Psoas muscle (tissue), 8 donors: Measurements from ENCODE around the gene CDK6. TPM values are rescaled to one million over a fixed set of nuclear protein-coding genes. Genes with fewer than 3 reads are reported as not detected.

Experiments
- ATAC-seq, 4 donors: fragments of 200-7000 bp; cut with Tn5 transposase; one replicate each; pipeline ENCODE4 v1.9.1; 2020; ENCODE audit warnings: moderate library complexity in 3 of 4, mild to moderate bottlenecking in 2 of 4
- DNase-seq, 2 donors: peaks; one replicate each; pipeline ENCODE4 v3.0.0-alpha.2; 2020
- H3K27ac ChIP-seq: fragments of 200-600 bp; one replicate; pipeline ENCODE4 v1.8.0; 2022
- H3K27me3 ChIP-seq, 3 donors: fragments of 200-600 bp in 1 of 3; one replicate each; pipeline versions ENCODE4 v1.6.1 to v1.8.0; 2013 to 2022; ENCODE audit warnings: low read length in 2 of 3, mild to moderate bottlenecking in 2 of 3, moderate library complexity in 1 of 3; ENCODE audit not compliant: insufficient read depth in 3 of 3
- H3K36me3 ChIP-seq, 2 donors: fragments of 200-600 bp in 1 of 2; one replicate each; pipeline versions ENCODE4 v1.6.1 to v1.8.0; 2013 to 2022; ENCODE audit warnings: low read depth in 1 of 2, mild to moderate bottlenecking in 1 of 2, moderate library complexity in 1 of 2; ENCODE audit not compliant: insufficient read depth in 1 of 2
- H3K4me1 ChIP-seq: fragments of 200-600 bp; one replicate; pipeline ENCODE4 v1.8.0; 2022
- H3K4me3 ChIP-seq: fragments of 200-600 bp; one replicate; pipeline ENCODE4 v1.8.0; 2022; ENCODE audit warnings: mild to moderate bottlenecking
- H3K9me3 ChIP-seq: fragments of 200-600 bp; one replicate; pipeline ENCODE4 v1.8.0; 2022
- CTCF ChIP-seq: fragments of 200-600 bp; IDR thresholded peaks from one replicate; pipeline ENCODE4 v1.8.0; 2022; ENCODE audit warnings: antibody characterized with exemption
- WGBS, 3 donors: extraction: QIAGEN DNeasy Blood & Tissue Kit; methylation state at CpG; one replicate each; pipeline versions ENCODE4 v1.1.6 to v1.1.7; 2013; 5-methylcytosine and 5-hydroxymethylcytosine counted together
- intact Hi-C, 2 donors: fragments of 100-400 bp; cut with DNase I; formaldehyde crosslinking; loops; one replicate each; pipeline versions ENCODE4 v1.11.0 to v1.14.2; 2022
- polyA plus RNA-seq, 3 donors: library from polyadenylated mRNA; stranded (reverse); fragments of 200-250 nt; gene quantifications; one replicate each; pipeline ENCODE4 v1.2.3, GENCODE V29; 2013
- total RNA-seq, 4 donors: library from RNA; stranded (reverse); fragmentation: NEBNext Ultra II Directional in 2 of 4; extraction: Animal tissue kit (Norgen Biotek cat#: 25700) in 2 of 4; gene quantifications; one replicate each; pipeline versions ENCODE4 v1.2.1 to v1.2.4, GENCODE V29; 2021 to 2023
- donor health status: healthy with polysubstance abuse.
- donor health status: DM: no; HTN: no; CAD: no; lungs with moderate emphysema.
- donor health status: Bipolar disorder and iron deficiency.
- donor health status: healthy.
- donor health status: DM: yes; HTN: yes; CAD: no.
- donor health status: DM: no; HTN: no; CAD: no.
- donor health status: DM: no; HTN: no; CAD: no.
- donor health status: DM: yes; HTN: yes; CAD: no.

The CDK6 gene
- total and polyA plus RNA-seq, 7 donors = 0.39 to 8.0 (median 3.2) TPM

GRCh38 chr7:92614660-92615174 lies 221.7 kb downstream of the CDK6 start:
- no peaks in the 10 kb centered on the region for H3K9me3 ChIP-seq
- intact Hi-C loops = loop anchor here in 1 of 2 donors (5.0 kb wide), 1 partner anchor 218 kb away; no protein-coding TSS in a partner anchor
- H3K27ac ChIP-seq = no peak overlapping the region
- no peak for TF ChIP-seq CTCF
- H3K27me3 ChIP-seq = no peaks in the 10 kb centered on the region
- WGBS, 3 donors = 41 to 50% (median 42%) methylated on average over 5 of the region's 5 CpGs
- DNase-seq = no peak
- no peak for ATAC-seq
- no peaks in the 10 kb centered on the region for H3K36me3 ChIP-seq
- H3K4me3 ChIP-seq = no peak overlapping the region
- no peaks in the 10 kb centered on the region for H3K4me1 ChIP-seq

GRCh38 chr7:92613720-92614119 lies 222.7 kb downstream of the CDK6 start:
- intact Hi-C loops = no loop called here
- H3K4me1 ChIP-seq = no peaks in the 10 kb centered on the region
- no peak overlapping the region for H3K27ac ChIP-seq
- 38 to 60% (median 40%) methylated on average over 3 of the region's 3 CpGs for WGBS, 3 donors
- ATAC-seq = no peak
- H3K4me3 ChIP-seq = no peak overlapping the region
- DNase-seq = no peak
- H3K36me3 ChIP-seq = no peaks in the 10 kb centered on the region
- TF ChIP-seq CTCF = no peak
- H3K27me3 ChIP-seq = no peaks in the 10 kb centered on the region
- H3K9me3 ChIP-seq = no peaks in the 10 kb centered on the region

DNA sequence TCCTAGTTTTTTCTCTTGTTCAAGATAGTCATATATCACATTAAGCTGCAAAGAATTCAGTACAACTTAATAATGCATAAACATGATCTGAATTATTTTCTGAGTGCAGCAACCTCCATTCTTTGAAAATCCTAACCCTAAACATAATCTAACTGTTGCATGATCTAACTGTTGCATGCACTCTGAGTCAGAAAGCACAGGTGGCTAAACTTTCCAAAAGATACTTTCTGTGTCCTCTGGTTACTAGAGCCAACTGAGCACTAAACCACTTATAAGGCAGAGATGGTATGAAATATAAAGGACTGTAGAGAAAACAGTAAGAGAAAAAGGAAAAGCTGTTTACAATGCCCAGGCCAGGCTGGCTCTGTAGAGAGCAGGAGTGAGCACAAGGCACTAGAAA lies 223.2 kb downstream of the CDK6 start:
- H3K4me3 ChIP-seq = no peak overlapping the region
- ATAC-seq (no peak), DNase-seq (no peak)
- no peaks in the 10 kb centered on the region for H3K36me3 ChIP-seq
- H3K9me3 ChIP-seq = no peaks in the 10 kb centered on the region
- no peak overlapping the region for H3K27ac ChIP-seq
- H3K27me3 ChIP-seq = no peaks in the 10 kb centered on the region
- TF ChIP-seq CTCF = no peak
- intact Hi-C loops = no loop called here
- H3K4me1 ChIP-seq = no peaks in the 10 kb centered on the region

- WGBS, 3 donors = 28 to 45% (median 30%) methylated on average over 2 of the region's 2 CpGs
- no peak overlapping the region for H3K4me3 ChIP-seq
- H3K27ac ChIP-seq = no peak overlapping the region
- H3K27me3 ChIP-seq = no peaks in the 10 kb centered on the region
- TF ChIP-seq CTCF = no peak
- H3K9me3 ChIP-seq = no peaks in the 10 kb centered on the region
- intact Hi-C loops = no loop called here
- no peaks in the 10 kb centered on the region for H3K4me1 ChIP-seq
- ATAC-seq (no peak), DNase-seq (no peak)
- H3K36me3 ChIP-seq = no peaks in the 10 kb centered on the region
These were observed 223.9 kb downstream of the CDK6 start for GRCh38 chr7:92612501-92612900.

DNA sequence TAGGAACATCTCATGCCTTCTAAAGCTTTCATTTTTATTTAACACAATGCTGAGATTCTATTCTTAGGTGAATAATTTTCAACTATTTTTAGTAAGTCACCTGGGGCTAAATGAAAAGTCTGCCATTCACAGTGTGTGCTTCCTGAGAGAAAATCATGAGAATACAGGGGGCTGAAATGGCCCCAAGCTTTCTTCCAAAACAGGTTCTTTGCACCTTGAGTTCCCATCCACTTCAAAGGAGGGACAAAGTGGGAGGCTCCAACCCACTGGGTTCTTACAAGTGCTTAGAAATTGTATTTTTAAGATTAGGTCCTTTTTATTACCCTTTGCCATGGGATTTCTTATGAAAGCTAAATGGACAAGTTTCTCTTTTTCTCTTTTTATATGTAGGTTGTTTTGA lies 224.6 kb downstream of the CDK6 start:
- H3K9me3 ChIP-seq = no peaks in the 10 kb centered on the region
- H3K36me3 ChIP-seq = no peaks in the 10 kb centered on the region
- H3K4me1 ChIP-seq = no peaks in the 10 kb centered on the region
- H3K27ac ChIP-seq = no peak overlapping the region
- no peak overlapping the region for H3K4me3 ChIP-seq
- intact Hi-C loops = no loop called here
- no peak for TF ChIP-seq CTCF
- DNase-seq (no peak), ATAC-seq (no peak)
- H3K27me3 ChIP-seq = no peaks in the 10 kb centered on the region
